Endodermal cell (in vitro differentiated cells): ENCODE data around the gene JAKMIP2. TPM values are rescaled to one million over a fixed set of nuclear protein-coding genes. Genes with fewer than 3 reads are reported as not detected.

Experiments used
- DNase-seq: peaks from one replicate; pipeline ENCODE4 v3.0.0-alpha.2; 2017
- H3K27ac ChIP-seq: 2 replicates; pipeline ENCODE4 v1.5.1; 2013; ENCODE audit warnings: mild to moderate bottlenecking, low read depth, low read length, moderate library complexity
- H3K27me3 ChIP-seq: 2 replicates; pipeline ENCODE4 v1.6.1; 2013; ENCODE audit warnings: mild to moderate bottlenecking, low read length, moderate library complexity; ENCODE audit not compliant: insufficient read depth, control insufficient read depth, poor library complexity, severe bottlenecking
- H3K36me3 ChIP-seq: 2 replicates; pipeline ENCODE4 v1.7.0; 2013; ENCODE audit warnings: mild to moderate bottlenecking, low read length, moderate library complexity; ENCODE audit not compliant: control insufficient read depth, insufficient read depth
- H3K4me1 ChIP-seq: one replicate; pipeline ENCODE4 v1.7.0; 2013; ENCODE audit warnings: low read length; ENCODE audit not compliant: control insufficient read depth, insufficient read depth
- H3K4me3 ChIP-seq: 2 replicates; pipeline ENCODE4 v1.5.1; 2013; ENCODE audit warnings: mild to moderate bottlenecking, low read length, moderate library complexity
- H3K9ac ChIP-seq: 2 replicates; pipeline ENCODE4 v1.6.1; 2013; ENCODE audit warnings: mild to moderate bottlenecking, low read length, moderate library complexity; ENCODE audit not compliant: poor library complexity, severe bottlenecking; ENCODE audit errors: extremely low read depth
- H3K9me3 ChIP-seq: 2 replicates; pipeline ENCODE4 v1.6.1; 2013; ENCODE audit warnings: mild to moderate bottlenecking, low read length, moderate library complexity; ENCODE audit not compliant: control insufficient read depth
- H3K27ac Mint-ChIP-seq: 2 replicates; pipeline ENCODE4 v1.8.0; 2020; ENCODE audit warnings: mixed read lengths
- H3K27me3 Mint-ChIP-seq: 2 replicates; pipeline ENCODE4 v1.8.0; 2021; ENCODE audit warnings: mild to moderate bottlenecking, mixed read lengths; ENCODE audit not compliant: insufficient read depth
- H3K36me3 Mint-ChIP-seq: 2 replicates; pipeline ENCODE4 v1.8.0; 2020; ENCODE audit warnings: low read depth, mixed read lengths
- H3K4me1 Mint-ChIP-seq: 2 replicates; pipeline ENCODE4 v1.8.0; 2020; ENCODE audit warnings: mixed read lengths
- H3K4me3 Mint-ChIP-seq: 2 replicates; pipeline ENCODE4 v1.8.0; 2020; ENCODE audit warnings: mild to moderate bottlenecking, moderate library complexity, mixed read lengths
- H3K9me3 Mint-ChIP-seq: 2 replicates; pipeline ENCODE4 v1.8.0; 2020; ENCODE audit warnings: mild to moderate bottlenecking, mixed read lengths
- CTCF ChIP-seq: fragments of 200-600 bp; sonication (generic); conservative IDR thresholded peaks from 2 replicates; pipeline ENCODE4 v1.5.0; 2021; ENCODE audit warnings: antibody characterized with exemption, mild to moderate bottlenecking
- WGBS, 2 experiments: methylation state at CpG; one replicate each; pipeline versions ENCODE4 v1.1.5 to v1.1.7; 2013; ENCODE audit warnings: missing lambda C conversion rate in 2 of 2, mixed read lengths in 1 of 2; ENCODE audit not compliant: insufficient coverage in 1 of 2, insufficient read length in 1 of 2; 5-methylcytosine and 5-hydroxymethylcytosine counted together
- total RNA-seq, 2 donors: library from RNA; stranded (reverse); fragmentation: NEBNext Ultra II Directional in 1 of 2; extraction: Animal tissue kit (Norgen Biotek cat#: 25700) in 1 of 2; gene quantifications; 2 replicates in 1 of 2; 3 replicates in 1 of 2; pipeline ENCODE4 v1.2.1, GENCODE V29; 2021

Gene JAKMIP2
- total RNA-seq, 2 donors from 2014 or later, result 6.9 to 16.7 TPM

GRCh38 chr5:147751156-147751830 is 31.2 kb downstream of the JAKMIP2 start:
- TF ChIP-seq CTCF, result no peak
- H3K27me3 ChIP-seq, result no peaks in the 10 kb centered on the region
- no peak overlapping the region for H3K4me3 ChIP-seq
- H3K36me3 ChIP-seq, result no peaks in the 10 kb centered on the region
- peaks cover 39% of the 10 kb centered on the region for H3K4me1 Mint-ChIP-seq
- no peak overlapping the region for H3K27ac Mint-ChIP-seq
- DNase-seq, result no peak
- peak overlapping the region; percentile 75 for H3K27ac ChIP-seq
- peaks cover 5% of the 10 kb centered on the region for H3K4me1 ChIP-seq
- 80 to 95% methylated on average over 7 to 13 of the region's 13 CpGs for WGBS, 2 experiments
- no peaks in the 10 kb centered on the region for H3K27me3 Mint-ChIP-seq
- H3K36me3 Mint-ChIP-seq, result no peaks in the 10 kb centered on the region
- H3K4me3 Mint-ChIP-seq, result no peak overlapping the region
- no peaks in the 10 kb centered on the region for H3K9me3 Mint-ChIP-seq
- H3K9me3 ChIP-seq, result no peaks in the 10 kb centered on the region
- H3K9ac ChIP-seq, result no peak overlapping the region

GRCh38 chr5:147750065-147750464 is 32.5 kb downstream of the JAKMIP2 start:
- Mint-ChIP-seq H3K9me3 (no peaks in the 10 kb centered on the region), H3K27ac (peak overlapping the region; percentile 69), H3K4me1 (peaks cover 38% of the 10 kb centered on the region), H3K36me3 (no peaks in the 10 kb centered on the region), H3K27me3 (no peaks in the 10 kb centered on the region), H3K4me3 (no peak overlapping the region)
- peak; percentile 78 for DNase-seq
- Histone ChIP-seq H3K27ac (no peak overlapping the region), H3K4me1 (peaks cover 5% of the 10 kb centered on the region), H3K9ac (no peak overlapping the region), H3K27me3 (no peaks in the 10 kb centered on the region), H3K9me3 (no peaks in the 10 kb centered on the region), H3K4me3 (no peak overlapping the region), H3K36me3 (no peaks in the 10 kb centered on the region)
- 20 to 54% methylated on average over 1 to 4 of the region's 4 CpGs for WGBS, 2 experiments
- no peak for TF ChIP-seq CTCF

GRCh38 chr5:147748590-147748989 is 33.9 kb downstream of the JAKMIP2 start:
- DNase-seq, result no peak
- Mint-ChIP-seq H3K4me1 (peaks cover 40% of the 10 kb centered on the region), H3K4me3 (no peak overlapping the region), H3K27ac (no peak overlapping the region), H3K27me3 (no peaks in the 10 kb centered on the region), H3K36me3 (no peaks in the 10 kb centered on the region), H3K9me3 (no peaks in the 10 kb centered on the region)
- TF ChIP-seq CTCF, result no peak
- Histone ChIP-seq H3K27ac (no peak overlapping the region), H3K4me1 (peaks cover 5% of the 10 kb centered on the region), H3K27me3 (no peaks in the 10 kb centered on the region), H3K9ac (no peak overlapping the region), H3K9me3 (no peaks in the 10 kb centered on the region), H3K36me3 (no peaks in the 10 kb centered on the region), H3K4me3 (no peak overlapping the region)
- 85 to 86% methylated on average over 1 to 2 of the region's 2 CpGs for WGBS, 2 experiments
